Natural killer cell (primary cell): ENCODE measurements around the gene PLCH1. TPM values are rescaled to one million over a fixed set of nuclear protein-coding genes. Genes with fewer than 3 reads are reported as not detected.

Experiments
- ATAC-seq, 3 donors: fragments of 150-1000 bp in 2 of 3; fragments of 200-7000 bp in 1 of 3; cut with Tn5 transposase; 1 replicate in 1 of 3; 2 replicates in 2 of 3; pipeline ENCODE4 v1.10.0; 2021; ENCODE audit warnings: mild to moderate bottlenecking in 2 of 3, moderate library complexity in 2 of 3
- DNase-seq, 2 donors: peaks; one replicate each; pipeline versions ENCODE4 v3.0.0 to v3.0.0-alpha.2; 2013 to 2021; ENCODE audit warnings: mixed read lengths in 1 of 2
- H3K27ac ChIP-seq: one replicate; pipeline ENCODE4 v1.5.1; 2013; ENCODE audit warnings: mild to moderate bottlenecking, low read length
- H3K27me3 ChIP-seq: one replicate; pipeline ENCODE4 v1.6.1; 2013; ENCODE audit warnings: low read length; ENCODE audit not compliant: control insufficient read depth, insufficient read depth
- H3K36me3 ChIP-seq: one replicate; pipeline ENCODE4 v1.6.1; 2013; ENCODE audit warnings: low read length; ENCODE audit not compliant: control insufficient read depth, insufficient read depth
- H3K4me1 ChIP-seq: one replicate; pipeline ENCODE4 v1.6.1; 2013; ENCODE audit warnings: low read length; ENCODE audit not compliant: control insufficient read depth, insufficient read depth
- H3K4me3 ChIP-seq: one replicate; pipeline ENCODE4 v1.5.1; 2013; ENCODE audit warnings: low read length
- H3K9me3 ChIP-seq: one replicate; pipeline ENCODE4 v1.6.1; 2013; ENCODE audit warnings: low read length; ENCODE audit not compliant: control insufficient read depth, insufficient read depth
- H3K27ac Mint-ChIP-seq, 2 donors: one replicate each; pipeline ENCODE4 v1.8.0; 2022; ENCODE audit warnings: mild to moderate bottlenecking in 2 of 2, mixed read lengths in 2 of 2, moderate library complexity in 1 of 2
- H3K27me3 Mint-ChIP-seq, 2 donors: one replicate each; pipeline ENCODE4 v1.8.0; 2022; ENCODE audit warnings: low read depth in 2 of 2, mixed read lengths in 2 of 2
- H3K36me3 Mint-ChIP-seq: one replicate; pipeline ENCODE4 v1.8.0; 2022; ENCODE audit warnings: mixed read lengths
- H3K4me1 Mint-ChIP-seq, 2 donors: one replicate each; pipeline ENCODE4 v1.8.0; 2022; ENCODE audit warnings: mixed read lengths in 2 of 2
- H3K4me3 Mint-ChIP-seq: one replicate; pipeline ENCODE4 v1.8.0; 2022; ENCODE audit warnings: mild to moderate bottlenecking, moderate library complexity, mixed read lengths
- H3K9me3 Mint-ChIP-seq, 2 donors: one replicate each; pipeline ENCODE4 v1.8.0; 2022; ENCODE audit warnings: mixed read lengths in 2 of 2
- WGBS: methylation state at CpG from one replicate; pipeline ENCODE4 v1.1.7; 2013; ENCODE audit warnings: missing lambda C conversion rate; ENCODE audit not compliant: insufficient coverage; 5-methylcytosine and 5-hydroxymethylcytosine counted together
- intact Hi-C: fragments of 100-400 bp; cut with micrococcal nuclease; formaldehyde crosslinking; loops from one replicate; pipeline ENCODE4 v1.14.2; 2022
- total RNA-seq, 4 donors: library from RNA; stranded (reverse); fragments of 120-200 nt in 1 of 4; gene quantifications; one replicate each; pipeline versions ENCODE4 v1.2.3 to v1.2.4, GENCODE V29; 2013 to 2022
- TF ChIP-seq, protein P1 (sequence below): fragments of 200-600 bp; IDR thresholded peaks from one replicate; pipeline ENCODE4 v1.8.0; 2022; ENCODE audit warnings: antibody characterized with exemption

PLCH1 gene
- total RNA-seq, 3 donors from 2014 or later (not counting 1 experiment from before 2014, with no cell fraction given) = 0.05 to 0.26 (median 0.08) TPM

DNA sequence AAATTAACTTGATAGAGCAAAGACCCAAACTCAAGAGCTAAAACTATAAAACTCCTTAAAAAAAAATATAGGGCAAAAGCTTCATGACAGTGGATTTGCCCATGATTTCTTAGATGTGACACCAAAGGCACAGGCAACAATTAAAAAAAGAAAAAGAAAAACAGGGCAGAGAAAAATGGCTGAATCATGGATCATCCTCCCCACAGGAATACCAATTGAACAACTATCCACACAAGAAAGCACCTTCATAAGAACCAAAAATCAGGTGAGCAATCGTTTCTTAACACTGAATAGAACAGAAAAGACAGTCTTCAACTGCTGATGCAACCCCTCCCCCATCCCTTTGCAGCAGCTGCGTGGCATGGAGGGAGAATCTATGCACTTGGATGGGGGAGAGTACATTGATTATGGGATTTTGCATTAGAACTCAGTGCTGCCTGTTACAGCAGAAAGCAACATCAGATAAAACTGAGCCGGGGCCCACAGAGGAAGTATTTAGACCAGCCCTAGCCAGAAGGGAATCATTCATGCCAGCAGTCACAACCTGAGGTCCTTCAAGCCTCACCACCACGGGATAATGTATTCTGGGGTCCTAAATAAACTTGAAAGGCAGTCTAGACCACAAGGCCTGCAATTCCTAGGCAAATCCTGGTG lies 45.5 kb upstream of the PLCH1 start:
- no peak overlapping the region for H3K4me3 Mint-ChIP-seq
- no peaks in the 10 kb centered on the region for H3K27me3 Mint-ChIP-seq
- DNase-seq (no peak), ATAC-seq (no peak)
- no peak overlapping the region for H3K27ac Mint-ChIP-seq
- no peaks in the 10 kb centered on the region for H3K36me3 ChIP-seq
- peaks cover 12% of the 10 kb centered on the region for H3K36me3 Mint-ChIP-seq
- no peaks in the 10 kb centered on the region for H3K9me3 ChIP-seq
- peaks cover 0 to 5% of the 10 kb centered on the region in 2 donors for H3K4me1 Mint-ChIP-seq
- no peak overlapping the region for H3K27ac ChIP-seq
- H3K9me3 Mint-ChIP-seq = peaks cover 0 to 3% of the 10 kb centered on the region in 2 donors
- 52% methylated on average over 3 of the region's 4 CpGs for WGBS
- no peaks in the 10 kb centered on the region for H3K27me3 ChIP-seq
- no peak overlapping the region for H3K4me3 ChIP-seq
- intact Hi-C loops = no loop called here
- no peaks in the 10 kb centered on the region for H3K4me1 ChIP-seq
- TF ChIP-seq, protein P1, sequence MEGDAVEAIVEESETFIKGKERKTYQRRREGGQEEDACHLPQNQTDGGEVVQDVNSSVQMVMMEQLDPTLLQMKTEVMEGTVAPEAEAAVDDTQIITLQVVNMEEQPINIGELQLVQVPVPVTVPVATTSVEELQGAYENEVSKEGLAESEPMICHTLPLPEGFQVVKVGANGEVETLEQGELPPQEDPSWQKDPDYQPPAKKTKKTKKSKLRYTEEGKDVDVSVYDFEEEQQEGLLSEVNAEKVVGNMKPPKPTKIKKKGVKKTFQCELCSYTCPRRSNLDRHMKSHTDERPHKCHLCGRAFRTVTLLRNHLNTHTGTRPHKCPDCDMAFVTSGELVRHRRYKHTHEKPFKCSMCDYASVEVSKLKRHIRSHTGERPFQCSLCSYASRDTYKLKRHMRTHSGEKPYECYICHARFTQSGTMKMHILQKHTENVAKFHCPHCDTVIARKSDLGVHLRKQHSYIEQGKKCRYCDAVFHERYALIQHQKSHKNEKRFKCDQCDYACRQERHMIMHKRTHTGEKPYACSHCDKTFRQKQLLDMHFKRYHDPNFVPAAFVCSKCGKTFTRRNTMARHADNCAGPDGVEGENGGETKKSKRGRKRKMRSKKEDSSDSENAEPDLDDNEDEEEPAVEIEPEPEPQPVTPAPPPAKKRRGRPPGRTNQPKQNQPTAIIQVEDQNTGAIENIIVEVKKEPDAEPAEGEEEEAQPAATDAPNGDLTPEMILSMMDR = no peak

DNA sequence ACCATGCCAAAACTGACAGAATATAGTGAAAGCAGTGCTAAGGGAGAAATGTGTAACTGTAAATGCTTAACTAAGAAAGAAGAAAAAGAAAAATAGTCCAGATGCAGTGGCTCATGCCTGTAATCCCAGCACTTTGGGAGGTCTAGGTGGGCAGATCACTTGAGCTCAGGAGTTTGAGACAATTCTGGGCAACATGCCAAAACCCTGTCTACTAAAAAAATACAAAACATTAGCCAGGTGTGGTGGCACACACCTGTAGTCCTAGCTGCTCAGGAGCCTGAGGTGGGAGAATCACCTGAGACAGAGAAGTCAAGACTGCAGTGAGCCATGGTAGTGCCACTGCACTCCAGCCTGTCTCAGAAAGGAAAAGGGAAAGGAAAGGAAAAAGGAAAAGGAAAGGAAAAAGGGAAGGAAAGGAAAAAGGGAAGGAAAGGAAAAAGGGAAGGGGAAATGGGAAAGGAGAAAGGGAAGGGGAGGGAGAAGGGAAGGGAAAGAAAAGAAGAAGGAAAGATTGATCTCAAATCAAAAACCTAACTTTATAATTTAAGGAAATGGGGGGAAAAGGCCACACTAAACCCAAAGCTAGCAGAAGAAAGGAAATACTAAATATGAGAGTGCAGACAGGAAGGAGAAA lies 40.9 kb upstream of the PLCH1 start:
- Mint-ChIP-seq H3K36me3 (peaks cover 9% of the 10 kb centered on the region), H3K27ac (no peak overlapping the region), H3K9me3 (peaks cover 2 to 4% of the 10 kb centered on the region in 2 donors), H3K4me1 (peaks cover 0 to 5% of the 10 kb centered on the region in 2 donors), H3K27me3 (no peaks in the 10 kb centered on the region), H3K4me3 (no peak overlapping the region)
- Histone ChIP-seq H3K27me3 (no peaks in the 10 kb centered on the region), H3K4me3 (no peak overlapping the region), H3K27ac (no peak overlapping the region), H3K4me1 (no peaks in the 10 kb centered on the region), H3K36me3 (no peaks in the 10 kb centered on the region), H3K9me3 (peaks cover 3% of the 10 kb centered on the region)
- intact Hi-C loops = no loop called here
- DNase-seq (peak in 1 of 2 donors; percentile 9), ATAC-seq (no peak)
- TF ChIP-seq, protein P1 = no peak

DNA sequence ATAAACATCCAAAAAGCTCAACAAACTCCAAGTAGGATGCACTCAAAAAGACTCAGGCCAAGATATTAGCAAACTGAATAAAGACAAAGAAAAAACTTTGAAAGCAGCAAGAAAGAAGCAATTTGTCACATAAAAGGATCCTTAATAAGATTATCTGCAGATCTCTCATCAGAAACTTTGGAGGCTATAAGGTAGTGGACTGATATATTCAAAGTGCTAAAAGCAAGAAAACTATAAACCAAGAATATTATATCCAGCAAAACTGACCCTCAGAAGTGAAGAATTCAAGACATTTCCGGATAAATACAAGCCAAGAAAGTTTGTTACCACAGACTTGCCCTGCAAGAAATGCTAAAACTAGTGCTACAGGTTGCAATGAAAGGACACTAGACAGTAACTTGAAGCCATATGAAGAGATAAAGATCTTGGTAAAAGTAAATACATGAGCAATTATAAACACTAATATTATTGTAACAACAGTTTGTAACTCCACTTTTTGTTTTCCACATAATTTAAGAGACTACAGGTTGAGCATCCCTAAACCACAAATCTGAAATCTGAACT lies 37.6 kb upstream of the PLCH1 start:
- no peak overlapping the region for H3K27ac Mint-ChIP-seq
- intact Hi-C loops = no loop called here
- no peak overlapping the region for H3K27ac ChIP-seq
- H3K36me3 ChIP-seq = no peaks in the 10 kb centered on the region
- no peak overlapping the region for H3K4me3 Mint-ChIP-seq
- H3K4me3 ChIP-seq = no peak overlapping the region
- H3K9me3 Mint-ChIP-seq = peaks cover 2 to 4% of the 10 kb centered on the region in 2 donors
- H3K27me3 ChIP-seq = no peaks in the 10 kb centered on the region
- TF ChIP-seq, protein P1 = no peak
- H3K4me1 ChIP-seq = no peaks in the 10 kb centered on the region
- peaks cover 0 to 5% of the 10 kb centered on the region in 2 donors for H3K4me1 Mint-ChIP-seq
- no peak for ATAC-seq
- H3K9me3 ChIP-seq = peaks cover 3% of the 10 kb centered on the region
- 100% methylated on average over 1 of the region's 1 CpG for WGBS
- H3K36me3 Mint-ChIP-seq = peaks cover 9% of the 10 kb centered on the region
- no peak for DNase-seq
- no peaks in the 10 kb centered on the region for H3K27me3 Mint-ChIP-seq
